Measurements from ENCODE around the gene BEND6.
A peak's percentile ranks its signal among the peaks of the same experiment; 100 is the strongest.

The BEND6 gene

GRCh38 chr6:56954403-56955170, at the start of gene BEND6:
BEND6 (plus strand) TSS chr6:56955107; CDS start chr6:56981811, 26,704 bp downstream.
- peak; percentile 57 for DNase-seq
- in situ Hi-C loops (cut with MboI; ENCODE audit: low pct_unique_long_range_greater_than_20kb, low sequenced_read_pairs) = no loop called here

- in situ Hi-C loops (cut with MboI; ENCODE audit: low pct_unique_long_range_greater_than_20kb, low sequenced_read_pairs) = loop anchor here (25.0 kb wide), 1 partner anchor 407 kb away; the partner anchor contains the start of gene PRIM2
- DNase-seq = no peak
These were observed 49.5 kb upstream of the BEND6 start for GRCh38 chr6:56905378-56905777.

- DNase-seq = no peak
- in situ Hi-C loops (cut with MboI; ENCODE audit: low pct_unique_long_range_greater_than_20kb, low sequenced_read_pairs) = loop anchor here (25.0 kb wide), 1 partner anchor 406 kb away; the partner anchor contains the start of gene PRIM2
These were observed 48.2 kb upstream of the BEND6 start for GRCh38 chr6:56906752-56907151.

GRCh38 chr6:56909115-56909907, 45.6 kb upstream of the BEND6 start:
- in situ Hi-C loops (cut with MboI; ENCODE audit: low pct_unique_long_range_greater_than_20kb, low sequenced_read_pairs) = loop anchor here (25.0 kb wide), 1 partner anchor 403 kb away; the partner anchor contains the start of gene PRIM2
- no peak for DNase-seq

- no peak for DNase-seq
- in situ Hi-C loops (cut with MboI; ENCODE audit: low pct_unique_long_range_greater_than_20kb, low sequenced_read_pairs) = loop anchor here (25.0 kb wide), 1 partner anchor 400 kb away; the partner anchor contains the start of gene PRIM2
These were observed 43.1 kb upstream of the BEND6 start for GRCh38 chr6:56911847-56912246.

- in situ Hi-C loops (cut with MboI; ENCODE audit: low pct_unique_long_range_greater_than_20kb, low sequenced_read_pairs) = loop anchor here (25.0 kb wide), 1 partner anchor 399 kb away; the partner anchor contains the start of gene PRIM2
- DNase-seq = no peak
These were observed 41.4 kb upstream of the BEND6 start for GRCh38 chr6:56913285-56914074.

GRCh38 chr6:56914798-56915658, 39.9 kb upstream of the BEND6 start:
- peak; percentile 62 for DNase-seq
- in situ Hi-C loops (cut with MboI; ENCODE audit: low pct_unique_long_range_greater_than_20kb, low sequenced_read_pairs) = loop anchor here (25.0 kb wide), 1 partner anchor 397 kb away; the partner anchor contains the start of gene PRIM2

- in situ Hi-C loops (cut with MboI; ENCODE audit: low pct_unique_long_range_greater_than_20kb, low sequenced_read_pairs) = loop anchor here (25.0 kb wide), 1 partner anchor 396 kb away; the partner anchor contains the start of gene PRIM2
These were observed 39.1 kb upstream of the BEND6 start for GRCh38 chr6:56915832-56916231.

GRCh38 chr6:56916849-56917551, 37.9 kb upstream of the BEND6 start:
- DNase-seq = no peak
- in situ Hi-C loops (cut with MboI; ENCODE audit: low pct_unique_long_range_greater_than_20kb, low sequenced_read_pairs) = loop anchor here (25.0 kb wide), 1 partner anchor 395 kb away; the partner anchor contains the start of gene PRIM2

More at GRCh38 chr6:56915832-56916231, 39.1 kb upstream of the BEND6 start:
- no peak for DNase-seq

- in situ Hi-C loops (cut with MboI; ENCODE audit: low pct_unique_long_range_greater_than_20kb, low sequenced_read_pairs) = loop anchor here (25.0 kb wide), 1 partner anchor 390 kb away; the partner anchor contains the start of gene PRIM2
- DNase-seq = no peak
These were observed 32.3 kb upstream of the BEND6 start for GRCh38 chr6:56922645-56923044.

- in situ Hi-C loops (cut with MboI; ENCODE audit: low pct_unique_long_range_greater_than_20kb, low sequenced_read_pairs) = loop anchor here (25.0 kb wide), 1 partner anchor 389 kb away; the partner anchor contains the start of gene PRIM2
- no peak for DNase-seq
These were observed 31.3 kb upstream of the BEND6 start for GRCh38 chr6:56923565-56923964.

GRCh38 chr6:56927538-56928453, 27.1 kb upstream of the BEND6 start:
- in situ Hi-C loops (cut with MboI; ENCODE audit: low pct_unique_long_range_greater_than_20kb, low sequenced_read_pairs) = no loop called here
- peak; percentile 61 for DNase-seq

- in situ Hi-C loops (cut with MboI; ENCODE audit: low pct_unique_long_range_greater_than_20kb, low sequenced_read_pairs) = no loop called here
- no peak for DNase-seq
These were observed 24.1 kb upstream of the BEND6 start for GRCh38 chr6:56930846-56931245.

- peak; percentile 89 for DNase-seq
- in situ Hi-C loops (cut with MboI; ENCODE audit: low pct_unique_long_range_greater_than_20kb, low sequenced_read_pairs) = no loop called here
These were observed 21.9 kb upstream of the BEND6 start for GRCh38 chr6:56932910-56933477.

GRCh38 chr6:56933650-56934049, 21.3 kb upstream of the BEND6 start:
- in situ Hi-C loops (cut with MboI; ENCODE audit: low pct_unique_long_range_greater_than_20kb, low sequenced_read_pairs) = no loop called here
- peak; percentile 43 for DNase-seq

GRCh38 chr6:56934876-56935275, 20.0 kb upstream of the BEND6 start:
- in situ Hi-C loops (cut with MboI; ENCODE audit: low pct_unique_long_range_greater_than_20kb, low sequenced_read_pairs) = no loop called here
- no peak for DNase-seq
